Measurements from ENCODE around the gene CLIC4. TPM values are rescaled to one million over a fixed set of nuclear protein-coding genes. Genes with fewer than 3 reads are reported as not detected.
"Not testable (repeated sequence)": the region's sequence is repeated elsewhere in the genome, so short reads cannot be mapped to it uniquely, and the experiment has no call there.

CLIC4 gene
- polyA plus RNA-seq (2012; ENCODE audit: low read depth, missing spikeins) = 22.2 TPM

- TF ChIP-seq SPI1 (IDR thresholded peaks at IDR 0.05; ENCODE audit: low read depth, low read length) (no peak), PAX5 (IDR thresholded peaks at IDR 0.05; ENCODE audit: insufficient read depth, low read length, severe bottlenecking) (peak; percentile 6), TAF1 (IDR thresholded peaks at IDR 0.05; ENCODE audit: low read depth, low read length) (0 out of 2 replicates have a peak, but pooled peaks have one; percentile 20), POU2F2 (IDR thresholded peaks at IDR 0.05; ENCODE audit: low read depth, low read length) (0 out of 2 replicates have a peak, but pooled peaks have one; percentile 40)
- DNase-seq (ENCODE audit: insufficient read length, low spot score) (peak; percentile 74), FAIRE-seq (peak; percentile 95)
Observed at GRCh38 chr1:24744911-24745710, at the start of gene CLIC4. TSS of gene CLIC4 (plus strand) at chr1:24745447. CDS start at chr1:24745554, 107 bp downstream.

DNA sequence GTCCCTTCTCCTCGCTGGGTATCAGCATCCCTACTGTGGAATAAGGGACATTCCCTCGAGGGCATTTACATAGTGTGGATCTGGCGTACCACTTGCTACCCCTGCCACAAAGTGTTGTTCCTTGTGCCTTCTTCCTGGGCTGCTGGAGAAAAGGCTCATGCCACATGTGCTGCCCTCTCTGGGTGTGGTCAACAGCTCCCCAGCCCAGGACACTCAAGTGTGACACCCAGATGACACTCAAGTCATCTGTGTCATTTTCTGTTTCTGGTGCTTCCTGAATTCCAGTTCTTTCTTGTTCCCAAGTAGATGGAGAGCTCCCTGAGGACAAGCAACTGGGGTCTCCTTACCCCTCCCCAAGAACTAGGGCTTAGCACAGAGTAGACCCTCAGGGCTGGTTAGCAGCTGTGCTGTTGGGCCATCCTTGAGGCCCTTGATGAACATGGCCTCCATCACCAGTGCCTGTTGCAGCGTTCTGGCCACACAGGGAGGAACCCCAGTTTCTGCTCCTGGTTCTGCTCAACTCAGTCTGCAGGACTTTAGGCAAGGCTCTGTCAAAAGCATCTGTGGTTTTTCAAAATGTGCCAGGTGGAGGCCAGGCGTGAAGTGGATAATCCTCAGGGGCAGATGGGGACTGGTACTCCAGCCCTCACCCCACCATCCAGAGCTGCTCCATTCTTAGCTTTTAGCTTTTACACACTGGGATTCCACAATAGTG is 49.0 kb upstream of the CLIC4 start:
- TF ChIP-seq POU2F2 (IDR thresholded peaks at IDR 0.05; ENCODE audit: low read depth, low read length) (no peak), SPI1 (IDR thresholded peaks at IDR 0.05; ENCODE audit: low read depth, low read length) (no peak), POLR2A (IDR thresholded peaks at IDR 0.05; ENCODE audit: low read depth, low read length) (no peak), PAX5 (IDR thresholded peaks at IDR 0.05; ENCODE audit: insufficient read depth, low read length, severe bottlenecking) (no peak), POLR2AphosphoS5 (IDR thresholded peaks at IDR 0.05; ENCODE audit: low read depth, low read length) (no peak), TAF1 (IDR thresholded peaks at IDR 0.05; ENCODE audit: low read depth, low read length) (no peak)
- DNase-seq (ENCODE audit: insufficient read length, low spot score) (no peak), FAIRE-seq (peak; percentile 69)

GRCh38 chr1:24696756-24697330 is 48.4 kb upstream of the CLIC4 start:
- DNase-seq (ENCODE audit: insufficient read length, low spot score) (no peak), FAIRE-seq (no peak)
- no peak for TF ChIP-seq POLR2A (IDR thresholded peaks at IDR 0.05; ENCODE audit: low read depth, low read length)
- no peak for TF ChIP-seq POU2F2 (IDR thresholded peaks at IDR 0.05; ENCODE audit: low read depth, low read length)
- no peak for TF ChIP-seq TAF1 (IDR thresholded peaks at IDR 0.05; ENCODE audit: low read depth, low read length)
- TF ChIP-seq SPI1 (IDR thresholded peaks at IDR 0.05; ENCODE audit: low read depth, low read length) = no peak
- no peak for TF ChIP-seq PAX5 (IDR thresholded peaks at IDR 0.05; ENCODE audit: insufficient read depth, low read length, severe bottlenecking)
- no peak for TF ChIP-seq POLR2AphosphoS5 (IDR thresholded peaks at IDR 0.05; ENCODE audit: low read depth, low read length)

GRCh38 chr1:24697453-24698001 is 47.7 kb upstream of the CLIC4 start:
- not testable (repeated sequence) for DNase-seq (ENCODE audit: insufficient read length, low spot score); FAIRE-seq

DNA sequence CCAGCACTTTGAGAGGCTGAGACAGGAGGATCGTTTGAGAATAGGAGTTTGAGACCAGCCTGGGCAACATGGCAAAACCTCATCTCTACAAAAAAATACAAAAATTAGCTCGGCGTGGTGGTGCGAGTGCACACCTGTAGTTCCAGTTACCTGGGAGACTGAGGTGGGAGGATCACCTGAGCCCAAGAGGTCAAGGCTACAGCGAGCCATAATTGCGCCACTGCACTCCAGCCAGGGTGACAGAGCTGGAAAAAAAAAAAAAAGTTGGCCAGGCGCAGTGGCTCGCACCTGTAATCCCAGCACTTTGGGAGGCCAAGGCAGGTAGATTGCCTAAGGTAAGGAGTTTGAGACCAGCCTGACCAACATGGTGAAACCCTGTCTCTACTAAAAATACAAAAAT is 46.9 kb upstream of the CLIC4 start:
- not testable (repeated sequence) for DNase-seq (ENCODE audit: insufficient read length, low spot score); FAIRE-seq

DNA sequence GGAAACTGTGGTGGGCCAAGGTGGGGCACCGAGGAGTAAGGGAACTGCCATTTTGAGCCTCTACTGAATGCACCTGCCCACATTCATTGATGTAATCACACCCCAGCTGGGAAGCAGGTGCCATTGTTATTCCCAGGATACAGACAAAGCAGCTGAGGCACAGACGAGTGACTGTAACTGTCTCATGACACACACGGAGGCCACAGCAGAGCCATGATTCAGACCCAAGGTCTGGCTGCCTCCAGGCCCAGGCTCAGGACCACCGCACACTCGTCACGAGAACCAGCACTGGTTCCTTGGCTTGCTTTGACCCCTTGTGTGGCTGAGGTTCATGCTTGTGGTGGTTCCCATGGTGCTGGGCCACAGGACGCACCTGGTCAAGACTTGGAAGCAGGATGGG is 45.6 kb upstream of the CLIC4 start:
- no peak for FAIRE-seq
- no peak for TF ChIP-seq SPI1 (IDR thresholded peaks at IDR 0.05; ENCODE audit: low read depth, low read length)
- TF ChIP-seq PAX5 (IDR thresholded peaks at IDR 0.05; ENCODE audit: insufficient read depth, low read length, severe bottlenecking) = no peak
- TF ChIP-seq POLR2A (IDR thresholded peaks at IDR 0.05; ENCODE audit: low read depth, low read length) = no peak
- TF ChIP-seq POLR2AphosphoS5 (IDR thresholded peaks at IDR 0.05; ENCODE audit: low read depth, low read length) = no peak
- no peak for TF ChIP-seq TAF1 (IDR thresholded peaks at IDR 0.05; ENCODE audit: low read depth, low read length)
- TF ChIP-seq POU2F2 (IDR thresholded peaks at IDR 0.05; ENCODE audit: low read depth, low read length) = no peak
- DNase-seq (ENCODE audit: insufficient read length, low spot score) = no peak

- FAIRE-seq = no peak
- DNase-seq (ENCODE audit: insufficient read length, low spot score) = no peak
- TF ChIP-seq POU2F2 (IDR thresholded peaks at IDR 0.05; ENCODE audit: low read depth, low read length) (no peak), TAF1 (IDR thresholded peaks at IDR 0.05; ENCODE audit: low read depth, low read length) (no peak), POLR2AphosphoS5 (IDR thresholded peaks at IDR 0.05; ENCODE audit: low read depth, low read length) (no peak), POLR2A (IDR thresholded peaks at IDR 0.05; ENCODE audit: low read depth, low read length) (no peak), SPI1 (IDR thresholded peaks at IDR 0.05; ENCODE audit: low read depth, low read length) (no peak), PAX5 (IDR thresholded peaks at IDR 0.05; ENCODE audit: insufficient read depth, low read length, severe bottlenecking) (no peak)
Observed at GRCh38 chr1:24702511-24703293, 42.5 kb upstream of the CLIC4 start.

DNA sequence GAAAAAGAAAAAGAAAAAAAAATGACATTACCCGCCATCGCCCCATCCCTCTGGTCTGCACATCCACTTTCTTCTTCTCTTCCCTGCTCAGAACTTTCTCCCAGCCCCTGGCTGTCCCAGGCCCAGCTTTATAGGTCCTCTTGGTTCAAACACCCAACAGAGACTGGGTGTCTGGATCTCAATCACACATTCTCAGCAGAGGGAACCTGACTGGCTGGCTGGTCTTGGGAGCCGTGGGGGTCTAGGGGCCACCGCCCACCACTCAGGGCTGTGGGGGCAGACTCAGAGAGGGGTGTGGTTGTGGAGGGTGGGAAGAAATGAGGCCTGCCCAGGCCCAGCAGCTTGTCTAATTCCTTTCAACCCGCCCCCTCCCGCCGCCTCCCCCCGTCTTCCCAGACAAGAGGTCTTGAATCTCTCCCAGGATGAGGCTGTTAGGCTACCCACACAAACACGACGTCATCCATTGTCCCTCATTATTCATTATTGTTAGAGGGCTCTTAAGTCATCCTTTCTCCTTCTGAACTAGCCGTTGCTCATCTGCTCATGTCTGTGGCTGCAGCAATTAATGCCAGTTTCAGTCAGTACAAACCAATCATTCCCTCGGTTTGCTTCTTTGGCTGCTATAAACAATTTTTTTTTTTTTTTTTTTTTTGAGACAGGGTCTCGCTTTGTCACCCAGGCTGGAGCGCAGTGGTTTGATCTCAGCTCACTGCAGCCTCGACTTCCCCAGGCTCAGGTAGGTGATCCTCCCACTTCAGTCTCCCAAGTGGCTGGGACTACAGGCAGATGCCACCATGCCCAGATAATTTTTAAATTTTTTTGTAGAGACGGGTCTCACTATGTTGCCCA is 40.6 kb upstream of the CLIC4 start:
- TF ChIP-seq PAX5 (IDR thresholded peaks at IDR 0.05; ENCODE audit: insufficient read depth, low read length, severe bottlenecking) (no peak), TAF1 (IDR thresholded peaks at IDR 0.05; ENCODE audit: low read depth, low read length) (no peak)
- no peak for FAIRE-seq
- DNase-seq (ENCODE audit: insufficient read length, low spot score) = no peak
